BLaER1 treated with 17β-estradiol and CSF1 and Interleukin-3, amounts not matched to agents 10 nM and 100 nM (cell line): ENCODE data around the gene FCMR.

Experiments
- H3K27ac ChIP-seq, 11 experiments: shearing (Covaris generic); formaldehyde crosslinking; 2 replicates each; pipeline ENCODE4 v1.8.1; 2022
- H3K27me3 ChIP-seq, 11 experiments: shearing (Covaris generic); formaldehyde crosslinking; 2 replicates each; pipeline ENCODE4 v1.8.1; 2022
- H3K36me3 ChIP-seq, 11 experiments: shearing (Covaris generic); formaldehyde crosslinking; 2 replicates each; pipeline ENCODE4 v1.8.1; 2022
- H3K4me1 ChIP-seq, 10 experiments: shearing (Covaris generic); formaldehyde crosslinking; 2 replicates each; pipeline ENCODE4 v1.8.1; 2022
- H3K4me2 ChIP-seq, 11 experiments: shearing (Covaris generic); formaldehyde crosslinking; 2 replicates each; pipeline ENCODE4 v1.8.1; 2022
- H3K4me3 ChIP-seq, 10 experiments: shearing (Covaris generic); formaldehyde crosslinking; 2 replicates each; pipeline ENCODE4 v1.8.1; 2022
- H3K9ac ChIP-seq, 11 experiments: shearing (Covaris generic); formaldehyde crosslinking; 2 replicates each; pipeline ENCODE4 v1.8.1; 2022
- H3K9me3 ChIP-seq, 11 experiments: shearing (Covaris generic); formaldehyde crosslinking; replicated peaks in 1 of 11; 2 replicates each; pipeline ENCODE4 v1.8.1; 2022
- H4K20me1 ChIP-seq, 11 experiments: shearing (Covaris generic); formaldehyde crosslinking; 2 replicates each; pipeline ENCODE4 v1.8.1; 2022
- Cebpa-rat ChIP-seq, 11 experiments: shearing (Covaris generic); IDR thresholded peaks; 2 replicates each; pipeline ENCODE4 v1.8.1; 2022

FCMR gene

GRCh38 chr1:206944703-206945102 lies 23.0 kb upstream of the FCMR start:
- Histone ChIP-seq H3K4me2 (no peak overlapping the region), H3K4me1 (peaks cover 27 to 41% (median 36%) of the 10 kb centered on the region in 10 experiments), H3K4me3 (no peak overlapping the region), H3K9ac (no peak overlapping the region), H4K20me1 (no peaks in the 10 kb centered on the region), H3K9me3 (peaks cover 0 to 3% (median 1%) of the 10 kb centered on the region in 11 experiments; a peak in 7 of 22 replicates), H3K27me3 (no peaks in the 10 kb centered on the region), H3K36me3 (no peaks in the 10 kb centered on the region), H3K27ac (no peak overlapping the region)
- TF ChIP-seq Cebpa-rat (IDR thresholded peaks at IDR 0.05): no peak

- Histone ChIP-seq H3K9ac (no peak overlapping the region), H4K20me1 (no peaks in the 10 kb centered on the region), H3K4me2 (no peak overlapping the region), H3K27ac (no peak overlapping the region), H3K36me3 (no peaks in the 10 kb centered on the region), H3K4me1 (peaks cover under 1 to 20% (median 11%) of the 10 kb centered on the region in 10 experiments; a peak in 17 of 20 replicates), H3K9me3 (no peaks in the 10 kb centered on the region), H3K4me3 (no peak overlapping the region), H3K27me3 (no peaks in the 10 kb centered on the region)
- TF ChIP-seq Cebpa-rat (IDR thresholded peaks at IDR 0.05): no peak
Observed at GRCh38 chr1:206941766-206942418, 20.2 kb upstream of the FCMR start.

- no peaks in the 10 kb centered on the region for H3K27me3 ChIP-seq
- no peak for TF ChIP-seq Cebpa-rat (IDR thresholded peaks at IDR 0.05)
- H3K9me3 ChIP-seq: no peaks in the 10 kb centered on the region
- H3K4me3 ChIP-seq: no peak overlapping the region
- H3K4me2 ChIP-seq: peak overlapping the region in 6 of 11 experiments; percentile 2 to 47 (median 34); a peak in 7 of 22 replicates
- no peak overlapping the region for H3K27ac ChIP-seq
- peaks cover 0 to 12% (median 7%) of the 10 kb centered on the region in 10 experiments; a peak in 12 of 20 replicates for H3K4me1 ChIP-seq
- no peaks in the 10 kb centered on the region for H3K36me3 ChIP-seq
- no peak overlapping the region for H3K9ac ChIP-seq
- H4K20me1 ChIP-seq: no peaks in the 10 kb centered on the region
Observed at GRCh38 chr1:206940588-206940936, 18.8 kb upstream of the FCMR start.

GRCh38 chr1:206939841-206940587 lies 18.3 kb upstream of the FCMR start:
- Histone ChIP-seq H3K27me3 (no peaks in the 10 kb centered on the region), H3K36me3 (no peaks in the 10 kb centered on the region), H3K4me1 (peaks cover 0 to 12% (median 7%) of the 10 kb centered on the region in 10 experiments; a peak in 12 of 20 replicates), H3K9me3 (no peaks in the 10 kb centered on the region), H3K4me2 (peak overlapping the region in 6 of 11 experiments; percentile 2 to 47 (median 34); a peak in 8 of 22 replicates), H3K27ac (no peak overlapping the region), H3K9ac (no peak overlapping the region), H4K20me1 (no peaks in the 10 kb centered on the region), H3K4me3 (no peak overlapping the region)
- TF ChIP-seq Cebpa-rat (IDR thresholded peaks at IDR 0.05): no peak

- Histone ChIP-seq H3K4me2 (no peak overlapping the region), H3K9me3 (no peaks in the 10 kb centered on the region), H3K4me1 (peaks cover 0 to 12% (median 9%) of the 10 kb centered on the region in 10 experiments; a peak in 12 of 20 replicates), H3K27ac (no peak overlapping the region), H4K20me1 (no peaks in the 10 kb centered on the region), H3K36me3 (no peaks in the 10 kb centered on the region), H3K4me3 (no peak overlapping the region), H3K27me3 (no peaks in the 10 kb centered on the region), H3K9ac (no peak overlapping the region)
- TF ChIP-seq Cebpa-rat (IDR thresholded peaks at IDR 0.05): no peak
Observed at GRCh38 chr1:206939131-206939530, 17.4 kb upstream of the FCMR start.

GRCh38 chr1:206937425-206937824 lies 15.7 kb upstream of the FCMR start:
- Histone ChIP-seq H3K4me1 (peaks cover 7 to 24% (median 17%) of the 10 kb centered on the region in 10 experiments; a peak in 18 of 20 replicates), H3K36me3 (no peaks in the 10 kb centered on the region), H3K27me3 (no peaks in the 10 kb centered on the region), H3K9ac (no peak overlapping the region), H3K4me2 (peak overlapping the region in 3 of 11 experiments; percentile 19 to 36 (median 20); a peak in 4 of 22 replicates), H3K9me3 (no peaks in the 10 kb centered on the region), H3K4me3 (no peak overlapping the region), H4K20me1 (no peaks in the 10 kb centered on the region), H3K27ac (no peak overlapping the region)
- no peak for TF ChIP-seq Cebpa-rat (IDR thresholded peaks at IDR 0.05)

- H3K4me3 ChIP-seq: no peak overlapping the region
- H3K4me2 ChIP-seq: no peak overlapping the region
- no peaks in the 10 kb centered on the region for H3K27me3 ChIP-seq
- TF ChIP-seq Cebpa-rat (IDR thresholded peaks at IDR 0.05): no peak
- no peak overlapping the region for H3K9ac ChIP-seq
- no peaks in the 10 kb centered on the region for H3K9me3 ChIP-seq
- H3K4me1 ChIP-seq: peaks cover 22 to 43% (median 35%) of the 10 kb centered on the region in 10 experiments
- no peak overlapping the region for H3K27ac ChIP-seq
- no peaks in the 10 kb centered on the region for H4K20me1 ChIP-seq
- H3K36me3 ChIP-seq: no peaks in the 10 kb centered on the region
Observed at GRCh38 chr1:206935491-206936067, 13.8 kb upstream of the FCMR start.

GRCh38 chr1:206933333-206933945 lies 11.7 kb upstream of the FCMR start:
- Histone ChIP-seq H3K9ac (peak overlapping the region in 1 of 11 experiments; percentile 15; a peak in 1 of 22 replicates), H3K4me2 (peak overlapping the region in 6 of 11 experiments; percentile 13 to 88 (median 84); a peak in 7 of 22 replicates), H3K4me3 (no peak overlapping the region), H3K27me3 (no peaks in the 10 kb centered on the region), H3K27ac (peak overlapping the region in 2 of 11 experiments; percentile 4 to 84; a peak in 1 of 22 replicates), H3K4me1 (peaks cover 28 to 60% (median 48%) of the 10 kb centered on the region in 10 experiments), H4K20me1 (no peaks in the 10 kb centered on the region), H3K9me3 (no peaks in the 10 kb centered on the region), H3K36me3 (no peaks in the 10 kb centered on the region)
- no peak for TF ChIP-seq Cebpa-rat (IDR thresholded peaks at IDR 0.05)

GRCh38 chr1:206932177-206932576 lies 10.4 kb upstream of the FCMR start:
- no peak for TF ChIP-seq Cebpa-rat (IDR thresholded peaks at IDR 0.05)
- Histone ChIP-seq H4K20me1 (no peaks in the 10 kb centered on the region), H3K4me3 (no peak overlapping the region), H3K27ac (peak overlapping the region in 8 of 11 experiments; percentile 14 to 88 (median 48); a peak in 12 of 22 replicates), H3K9ac (peak overlapping the region in 1 of 11 experiments; percentile 24; a peak in 1 of 22 replicates), H3K36me3 (no peaks in the 10 kb centered on the region), H3K27me3 (no peaks in the 10 kb centered on the region), H3K9me3 (no peaks in the 10 kb centered on the region), H3K4me1 (peaks cover 28 to 67% (median 55%) of the 10 kb centered on the region in 10 experiments), H3K4me2 (peak overlapping the region in 8 of 11 experiments; percentile 75 to 88 (median 84); a peak in 14 of 22 replicates)
